HAP-1 (cell line): Measurements from ENCODE around the gene HNRNPL.
"Not testable (repeated sequence)": the region's sequence is repeated elsewhere in the genome, so short reads cannot be mapped to it uniquely, and the experiment has no call there.

Experiments used
- DNase-seq, 2 experiments: peaks; one replicate each; pipeline ENCODE4 v3.0.0-alpha.2; 2016 to 2020; ENCODE audit warnings: low spot score in 2 of 2
- H3K27me3 ChIP-seq: fragments of 250-450 bp; sonication (Bioruptor Pico); 2 replicates; pipeline ENCODE4 v1.5.1; 2020; ENCODE audit warnings: low read depth, mild to moderate bottlenecking, moderate library complexity
- H3K36me3 ChIP-seq: fragments of 250-450 bp; sonication (Bioruptor Pico); replicated peaks from 2 replicates; pipeline ENCODE4 v1.5.1; 2020; ENCODE audit warnings: mild to moderate bottlenecking
- H3K4me1 ChIP-seq: fragments of 250-450 bp; sonication (Bioruptor Pico); 2 replicates; pipeline ENCODE4 v1.5.1; 2020; ENCODE audit warnings: mild to moderate bottlenecking
- H3K4me3 ChIP-seq: fragments of 250-450 bp; sonication (Bioruptor Pico); 2 replicates; pipeline ENCODE4 v1.5.1; 2020; ENCODE audit warnings: mild to moderate bottlenecking, moderate library complexity
- H3K9me3 ChIP-seq: fragments of 250-450 bp; sonication (Bioruptor Pico); 2 replicates; pipeline ENCODE4 v1.5.1; 2020; ENCODE audit warnings: mild to moderate bottlenecking, moderate library complexity
- in situ Hi-C: fragments of 300-500 bp; cut with MboI; formaldehyde crosslinking; loops from 3 replicates; pipeline ENCODE4 v1.14.3; 2020; ENCODE audit warnings: low sequenced_read_pairs, inconsistent platforms, mixed read lengths

The HNRNPL gene

GRCh38 chr19:38859631-38860204 is 9.9 kb upstream of the HNRNPL start:
- in situ Hi-C loops, H3K4me1 ChIP-seq: not testable (repeated sequence)

GRCh38 chr19:38856813-38857212 is 7.0 kb upstream of the HNRNPL start:
- H3K4me1 ChIP-seq: no peaks in the 10 kb centered on the region
- no peaks in the 10 kb centered on the region for H3K9me3 ChIP-seq
- H3K36me3 ChIP-seq: no peaks in the 10 kb centered on the region
- no peaks in the 10 kb centered on the region for H3K27me3 ChIP-seq
- no peak for DNase-seq
- H3K4me3 ChIP-seq: no peak overlapping the region
- in situ Hi-C loops: no loop called here

More at GRCh38 chr19:38859631-38860204, 9.9 kb upstream of the HNRNPL start:
- not testable (repeated sequence) for H3K4me3 ChIP-seq, DNase-seq, H3K36me3 ChIP-seq, H3K27me3 ChIP-seq, H3K9me3 ChIP-seq

GRCh38 chr19:38855751-38856150 is 6.0 kb upstream of the HNRNPL start:
- H3K36me3 ChIP-seq, H3K9me3 ChIP-seq, H3K4me1 ChIP-seq, DNase-seq, in situ Hi-C loops, H3K27me3 ChIP-seq, H3K4me3 ChIP-seq: not testable (repeated sequence)

GRCh38 chr19:38854961-38855360 is 5.2 kb upstream of the HNRNPL start:
- peaks cover 11% of the 10 kb centered on the region for H3K4me1 ChIP-seq
- in situ Hi-C loops, H3K9me3 ChIP-seq, H3K36me3 ChIP-seq, H3K4me3 ChIP-seq, H3K27me3 ChIP-seq, DNase-seq: not testable (repeated sequence)

GRCh38 chr19:38853214-38853613 is 3.4 kb upstream of the HNRNPL start:
- DNase-seq: no peak
- Histone ChIP-seq H3K4me1 (peaks cover 14% of the 10 kb centered on the region), H3K36me3 (peaks cover 13% of the 10 kb centered on the region), H3K27me3 (no peaks in the 10 kb centered on the region), H3K4me3 (peak overlapping the region; percentile 76), H3K9me3 (no peaks in the 10 kb centered on the region)
- in situ Hi-C loops: no loop called here

- Histone ChIP-seq H3K27me3 (no peaks in the 10 kb centered on the region), H3K9me3 (no peaks in the 10 kb centered on the region), H3K4me3 (peak overlapping the region; percentile 76), H3K36me3 (peaks cover 21% of the 10 kb centered on the region), H3K4me1 (peaks cover 22% of the 10 kb centered on the region)
- DNase-seq: peak in 1 of 2 experiments; percentile 74
- in situ Hi-C loops: no loop called here
Observed at GRCh38 chr19:38852231-38853044, 2.7 kb upstream of the HNRNPL start.

- no peaks in the 10 kb centered on the region for H3K9me3 ChIP-seq
- in situ Hi-C loops: no loop called here
- H3K4me3 ChIP-seq: peak overlapping the region; percentile 76
- peaks cover 28% of the 10 kb centered on the region for H3K36me3 ChIP-seq
- H3K4me1 ChIP-seq: peaks cover 23% of the 10 kb centered on the region
- H3K27me3 ChIP-seq: no peaks in the 10 kb centered on the region
- peak; percentile 91 to 95 for DNase-seq
Observed at GRCh38 chr19:38851622-38852230, 1.9 kb upstream of the HNRNPL start.

- Histone ChIP-seq H3K4me3 (peak overlapping the region; percentile 38), H3K4me1 (peaks cover 23% of the 10 kb centered on the region), H3K9me3 (no peaks in the 10 kb centered on the region), H3K27me3 (no peaks in the 10 kb centered on the region), H3K36me3 (peaks cover 34% of the 10 kb centered on the region)
- in situ Hi-C loops: no loop called here
- no peak for DNase-seq
Observed at GRCh38 chr19:38850976-38851621, 1.3 kb upstream of the HNRNPL start.

GRCh38 chr19:38850436-38850975 is 720 bp upstream of the HNRNPL start:
- DNase-seq: no peak
- in situ Hi-C loops: no loop called here
- Histone ChIP-seq H3K9me3 (no peaks in the 10 kb centered on the region), H3K4me3 (peak overlapping the region; percentile 38), H3K27me3 (no peaks in the 10 kb centered on the region), H3K4me1 (peaks cover 23% of the 10 kb centered on the region), H3K36me3 (peaks cover 40% of the 10 kb centered on the region)

- Histone ChIP-seq H3K4me1 (peaks cover 23% of the 10 kb centered on the region), H3K27me3 (no peaks in the 10 kb centered on the region), H3K36me3 (peaks cover 52% of the 10 kb centered on the region), H3K9me3 (no peaks in the 10 kb centered on the region), H3K4me3 (peak overlapping the region; percentile 46)
- peak; percentile 93 to 98 for DNase-seq
- in situ Hi-C loops: no loop called here
Observed at GRCh38 chr19:38849147-38849859, 483 bp downstream of the HNRNPL start.

- Histone ChIP-seq H3K4me3 (peak overlapping the region; percentile 46), H3K36me3 (peaks cover 60% of the 10 kb centered on the region), H3K27me3 (no peaks in the 10 kb centered on the region), H3K9me3 (no peaks in the 10 kb centered on the region), H3K4me1 (peaks cover 23% of the 10 kb centered on the region)
- in situ Hi-C loops: no loop called here
- no peak for DNase-seq
Observed at GRCh38 chr19:38848299-38849146, 1.3 kb downstream of the HNRNPL start.

GRCh38 chr19:38846097-38846496 is 3.7 kb downstream of the HNRNPL start:
- peaks cover 83% of the 10 kb centered on the region for H3K36me3 ChIP-seq
- in situ Hi-C loops: no loop called here
- no peaks in the 10 kb centered on the region for H3K9me3 ChIP-seq
- H3K4me1 ChIP-seq: peaks cover 17% of the 10 kb centered on the region
- no peaks in the 10 kb centered on the region for H3K27me3 ChIP-seq
- no peak overlapping the region for H3K4me3 ChIP-seq
- no peak for DNase-seq
